Panc1 (cell line): Measurements from ENCODE around the gene FAM174C. TPM values are rescaled to one million over a fixed set of nuclear protein-coding genes. Genes with fewer than 3 reads are reported as not detected.

Experiments used
- ATAC-seq: fragments of 200-7000 bp; cut with Tn5 transposase; 2 replicates; pipeline ENCODE4 v1.9.1; 2020; ENCODE audit warnings: mild to moderate bottlenecking, moderate library complexity
- BruUV-seq: library from RNA; stranded (reverse); fragments of 400-500 nt; replicated peaks from 2 replicates; lab custom pipeline; 2021; lab: Mats Ljungman, UMichigan
- CTCF ChIA-PET: fragments of 300-600 bp; sonication (Branson Sonifier 250); formaldehyde crosslinking; loops from one replicate; lab custom pipeline; 2022; ENCODE audit warnings: antibody characterized with exemption; lab: Charles Lee
- POLR2A ChIA-PET: fragments of 300-600 bp; sonication (Branson Sonifier 250); formaldehyde crosslinking; loops from one replicate; lab custom pipeline; 2022; ENCODE audit warnings: antibody characterized with exemption; lab: Charles Lee
- DNase-seq: peaks from one replicate; pipeline ENCODE4 v3.0.0-alpha.2; 2010; ENCODE audit warnings: low read depth, low spot score
- H3K27ac ChIP-seq: 2 replicates; pipeline ENCODE4 v1.5.1; 2011; ENCODE audit warnings: mild to moderate bottlenecking, low read length, inconsistent platforms
- H3K27me3 ChIP-seq: fragments of 200-500 bp; sonication (Bioruptor generic); 2 replicates; pipeline ENCODE4 v1.6.0; 2014; ENCODE audit warnings: low read length, inconsistent platforms; ENCODE audit not compliant: control insufficient read depth, insufficient read depth
- H3K36me3 ChIP-seq: fragments of 200-500 bp; sonication (Bioruptor generic); 2 replicates; pipeline ENCODE4 v1.5.1; 2014; ENCODE audit warnings: inconsistent platforms, mild to moderate bottlenecking, low read length, moderate library complexity; ENCODE audit not compliant: control insufficient read depth, insufficient read depth
- H3K4me1 ChIP-seq: 2 replicates; pipeline ENCODE4 v1.5.1; 2011; ENCODE audit warnings: inconsistent platforms, mild to moderate bottlenecking, low read length, moderate library complexity; ENCODE audit not compliant: control insufficient read depth, insufficient read depth
- H3K4me3 ChIP-seq, 2 experiments: 2 replicates each; pipeline ENCODE4 v1.5.1; 2011 to 2012; ENCODE audit warnings: low read depth in 2 of 2, low read length in 2 of 2, mild to moderate bottlenecking in 2 of 2, inconsistent platforms in 1 of 2, moderate library complexity in 1 of 2
- H3K9me3 ChIP-seq: fragments of 200-500 bp; sonication (Bioruptor generic); 2 replicates; pipeline ENCODE4 v1.5.1; 2014; ENCODE audit warnings: low read depth, mild to moderate bottlenecking, inconsistent platforms, low read length, moderate library complexity; ENCODE audit not compliant: control insufficient read depth, insufficient read depth
- POLR2AphosphoS5 ChIP-seq: IDR thresholded peaks from 2 replicates; pipeline ENCODE4 v1.6.1; 2012; ENCODE audit warnings: mild to moderate bottlenecking, low read depth, low read length, moderate library complexity
- REST ChIP-seq, 2 experiments: IDR thresholded peaks; 2 replicates each; pipeline ENCODE4 v1.6.1; 2011 to 2012; ENCODE audit warnings: low read depth in 2 of 2, control low read depth in 1 of 2, low read length in 1 of 2, mild to moderate bottlenecking in 1 of 2, moderate library complexity in 1 of 2; ENCODE audit not compliant: insufficient read depth in 1 of 2
- SIN3A ChIP-seq: IDR thresholded peaks from 2 replicates; pipeline ENCODE4 v1.6.1; 2012; ENCODE audit warnings: low read depth, mild to moderate bottlenecking, low read length, moderate library complexity, borderline replicate concordance; ENCODE audit not compliant: insufficient read depth
- TCF7L2 ChIP-seq: IDR thresholded peaks from 2 replicates; pipeline ENCODE4 v1.6.1; 2011; ENCODE audit warnings: mild to moderate bottlenecking, low read depth, low read length, inconsistent platforms
- in situ Hi-C: cut with HindIII; loops from 2 replicates; pipeline ENCODE4 v1.10.0; 2016; ENCODE audit warnings: low sequenced_read_pairs, low pct_unique_long_range_greater_than_20kb
- intact Hi-C: fragments of 100-400 bp; cut with micrococcal nuclease; formaldehyde crosslinking; loops from one replicate; pipeline ENCODE4 v1.10.0; 2022; ENCODE audit not compliant: unreplicated experiment
- total RNA-seq: library from RNA; stranded (reverse); gene quantifications from one replicate; pipeline ENCODE4 v1.2.1, GENCODE V29; 2021; ENCODE audit not compliant: unreplicated experiment
- TF ChIP-seq, protein P1 (sequence below): fragments of 450-650 bp; IDR thresholded peaks from 2 replicates; pipeline ENCODE4 v1.5.1; 2017; ENCODE audit warnings: mild to moderate bottlenecking

FAM174C gene
- total RNA-seq, 1 experiment from 2014 or later: 133 TPM

- CTCF ChIA-PET: interaction anchor here (0.6 to 2.0 kb wide), 8 partner anchors 8 to 348 kb away, joined by 3 to 46 read pairs (median 7); no protein-coding TSS in a partner anchor
- Histone ChIP-seq H3K36me3 (no peaks in the 10 kb centered on the region; the same call in 1 of the 2 replicates), H3K27me3 (no peaks in the 10 kb centered on the region), H3K4me1 (peaks cover 43% of the 10 kb centered on the region), H3K4me3 (peak overlapping the region; percentile 45 to 57), H3K9me3 (no peaks in the 10 kb centered on the region), H3K27ac (peak overlapping the region; percentile 57)
- POLR2A ChIA-PET: interaction anchor here (0.5 to 0.6 kb wide), 2 partner anchors 15 to 115 kb away, joined by 9 to 11 read pairs; no protein-coding TSS in a partner anchor
- ATAC-seq (peak; percentile 18; the same call in 1 of the 2 replicates), DNase-seq (no peak)
- intact Hi-C loops (no loop called here), in situ Hi-C loops (no loop called here)
- TF ChIP-seq POLR2AphosphoS5 (no peak; the same call in 1 of the 2 replicates), SIN3A (0 out of 2 replicates have a peak, but pooled peaks have one; percentile 59)
- TF ChIP-seq, protein P1, sequence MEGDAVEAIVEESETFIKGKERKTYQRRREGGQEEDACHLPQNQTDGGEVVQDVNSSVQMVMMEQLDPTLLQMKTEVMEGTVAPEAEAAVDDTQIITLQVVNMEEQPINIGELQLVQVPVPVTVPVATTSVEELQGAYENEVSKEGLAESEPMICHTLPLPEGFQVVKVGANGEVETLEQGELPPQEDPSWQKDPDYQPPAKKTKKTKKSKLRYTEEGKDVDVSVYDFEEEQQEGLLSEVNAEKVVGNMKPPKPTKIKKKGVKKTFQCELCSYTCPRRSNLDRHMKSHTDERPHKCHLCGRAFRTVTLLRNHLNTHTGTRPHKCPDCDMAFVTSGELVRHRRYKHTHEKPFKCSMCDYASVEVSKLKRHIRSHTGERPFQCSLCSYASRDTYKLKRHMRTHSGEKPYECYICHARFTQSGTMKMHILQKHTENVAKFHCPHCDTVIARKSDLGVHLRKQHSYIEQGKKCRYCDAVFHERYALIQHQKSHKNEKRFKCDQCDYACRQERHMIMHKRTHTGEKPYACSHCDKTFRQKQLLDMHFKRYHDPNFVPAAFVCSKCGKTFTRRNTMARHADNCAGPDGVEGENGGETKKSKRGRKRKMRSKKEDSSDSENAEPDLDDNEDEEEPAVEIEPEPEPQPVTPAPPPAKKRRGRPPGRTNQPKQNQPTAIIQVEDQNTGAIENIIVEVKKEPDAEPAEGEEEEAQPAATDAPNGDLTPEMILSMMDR: peak; percentile 91
- BruUV-seq: no TSS peak
These were observed 8.3 kb upstream of the FAM174C start for GRCh38 chr19:1266916-1267476.

- TF ChIP-seq TCF7L2: no peak
- no peak for TF ChIP-seq REST (IDR thresholded peaks at IDR 0.05; ENCODE audit: insufficient read depth in 1 of 2, low read depth in 2 of 2, low read length in 1 of 2)
- TF ChIP-seq POLR2AphosphoS5: no peak; the same call in 1 of the 2 replicates
- TF ChIP-seq SIN3A: no peak
- TF ChIP-seq, protein P1: no peak
- Histone ChIP-seq H3K4me3 (peak overlapping the region; percentile 45 to 57), H3K36me3 (no peaks in the 10 kb centered on the region; the same call in 1 of the 2 replicates), H3K4me1 (peaks cover 42% of the 10 kb centered on the region), H3K9me3 (no peaks in the 10 kb centered on the region), H3K27ac (peak overlapping the region; percentile 57), H3K27me3 (no peaks in the 10 kb centered on the region)
- in situ Hi-C loops (no loop called here), intact Hi-C loops (no loop called here)
- ChIA-PET CTCF (interaction anchor here (0.7 to 2.1 kb wide), 2 partner anchors 10 to 23 kb away, joined by 6 read pairs; no protein-coding TSS in a partner anchor), POLR2A (interaction anchor here (0.6 kb wide), 1 partner anchor 191 kb away, joined by 5 read pairs; no protein-coding TSS in a partner anchor)
- BruUV-seq: no TSS peak
- DNase-seq: no peak
- no peak for ATAC-seq
These were observed 7.7 kb upstream of the FAM174C start for GRCh38 chr19:1267477-1268225.
